ENCODE measurements around the gene CCNY. TPM values are rescaled to one million over a fixed set of nuclear protein-coding genes. Genes with fewer than 3 reads are reported as not detected.

The CCNY gene
- total RNA-seq, 2 experiments from 2014 or later = 31.2 to 32.1 TPM

DNA sequence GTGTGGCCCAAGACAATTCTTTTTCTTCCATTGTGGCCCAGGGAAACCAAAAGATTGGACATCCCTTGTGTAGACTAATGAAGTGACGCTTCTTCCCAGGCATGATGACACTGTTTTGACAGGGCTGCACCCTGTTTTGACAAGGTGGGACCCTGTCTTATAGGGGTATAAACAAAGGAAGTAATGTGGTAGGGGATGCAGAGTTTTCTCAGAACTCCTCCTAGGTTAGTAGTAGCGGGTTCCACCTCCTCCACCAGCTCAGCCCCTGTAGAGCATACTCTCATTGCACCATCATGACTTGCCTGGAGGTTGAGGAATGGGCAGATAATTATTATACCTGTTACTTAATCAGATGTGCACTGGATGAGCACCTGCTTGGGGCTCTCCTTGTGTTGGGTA is 123.1 kb downstream of the CCNY start:
- DNase-seq = no peak
- intact Hi-C loops (cut with micrococcal nuclease) = no loop called here
- peaks cover 82% of the 10 kb centered on the region for H3K4me1 Mint-ChIP-seq (ENCODE audit: low read depth)
- H3K9me3 Mint-ChIP-seq = no peaks in the 10 kb centered on the region
- no peaks in the 10 kb centered on the region for H3K36me3 Mint-ChIP-seq (ENCODE audit: low read depth)
- no peak overlapping the region for H3K4me3 Mint-ChIP-seq
- H3K27ac Mint-ChIP-seq = peak overlapping the region; percentile 5
- CTCF ChIA-PET = interaction anchor here (1.0 kb wide), 1 partner anchor 9 kb away, joined by 6 read pairs; no protein-coding TSS in a partner anchor
- H3K27me3 Mint-ChIP-seq (ENCODE audit: low read depth) = no peaks in the 10 kb centered on the region

DNA sequence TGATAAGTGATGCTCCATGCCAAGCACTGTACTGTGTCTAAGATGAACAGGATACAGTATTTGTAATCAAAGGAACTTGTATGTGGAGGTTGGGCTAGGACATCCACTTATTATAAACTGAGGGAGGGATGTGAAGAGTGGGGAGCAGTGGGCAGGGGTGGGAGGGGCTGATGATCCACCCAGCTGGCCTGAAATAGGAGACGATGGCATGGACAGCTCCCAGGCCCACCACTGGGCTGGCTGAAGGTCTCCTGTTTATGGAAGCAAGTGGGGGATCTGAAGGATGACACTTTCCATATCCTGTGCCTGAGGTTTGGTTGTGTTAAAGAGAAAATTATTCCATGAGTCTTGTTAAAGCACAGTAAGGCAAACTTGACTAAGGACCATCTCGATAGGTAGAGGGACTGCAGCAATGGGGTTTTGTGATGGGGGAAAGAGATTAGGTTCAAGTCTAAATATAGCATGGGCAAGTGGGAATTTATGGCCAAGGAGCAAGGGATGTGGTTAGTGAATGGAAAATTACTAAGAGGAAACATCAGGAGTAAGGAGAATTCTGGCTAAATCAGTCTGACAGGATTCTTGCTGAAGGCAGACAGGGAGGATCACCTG is 124.6 kb downstream of the CCNY start:
- Mint-ChIP-seq H3K4me1 (ENCODE audit: low read depth) (peaks cover 70% of the 10 kb centered on the region), H3K4me3 (no peak overlapping the region), H3K27ac (no peak overlapping the region), H3K9me3 (no peaks in the 10 kb centered on the region), H3K27me3 (ENCODE audit: low read depth) (no peaks in the 10 kb centered on the region), H3K36me3 (ENCODE audit: low read depth) (no peaks in the 10 kb centered on the region)
- CTCF ChIA-PET = interaction anchor here (1.1 to 1.2 kb wide), 2 partner anchors 9 to 454 kb away, joined by 3 to 4 read pairs; no protein-coding TSS in a partner anchor
- intact Hi-C loops (cut with micrococcal nuclease) = no loop called here
- no peak for DNase-seq

DNA sequence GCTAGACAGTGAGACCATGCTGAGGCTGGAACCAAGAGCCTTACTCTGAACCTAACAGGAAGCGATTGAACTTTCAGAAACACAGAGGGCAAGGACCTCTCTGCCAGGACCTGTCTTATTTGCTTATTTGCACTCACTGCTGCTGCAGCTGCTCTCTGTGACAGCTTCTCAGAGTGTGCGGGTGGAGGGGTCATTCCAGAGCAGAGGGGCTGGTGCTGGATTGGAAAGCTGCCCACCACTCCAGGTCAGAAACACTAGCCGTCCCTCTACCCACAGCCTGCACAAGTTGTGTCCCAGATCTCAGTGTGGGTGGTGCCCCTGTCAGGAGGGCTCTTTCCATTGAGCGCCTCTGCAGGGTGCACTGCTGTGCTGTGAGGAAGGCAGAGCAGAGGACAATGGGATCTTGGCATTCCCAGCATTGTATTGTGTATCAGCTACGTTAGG is 126.2 kb downstream of the CCNY start:
- Mint-ChIP-seq H3K36me3 (ENCODE audit: low read depth) (no peaks in the 10 kb centered on the region), H3K27me3 (ENCODE audit: low read depth) (no peaks in the 10 kb centered on the region), H3K27ac (no peak overlapping the region), H3K4me1 (ENCODE audit: low read depth) (peaks cover 57% of the 10 kb centered on the region), H3K4me3 (no peak overlapping the region), H3K9me3 (no peaks in the 10 kb centered on the region)
- DNase-seq = no peak
- CTCF ChIA-PET = interaction anchor here (0.6 to 1.1 kb wide), 3 partner anchors 21 to 168 kb away, joined by 3 to 4 read pairs (median 3); no protein-coding TSS in a partner anchor
- intact Hi-C loops (cut with micrococcal nuclease) = loop anchor here (2.0 kb wide), 1 partner anchor 14 kb away; no protein-coding TSS in a partner anchor

DNA sequence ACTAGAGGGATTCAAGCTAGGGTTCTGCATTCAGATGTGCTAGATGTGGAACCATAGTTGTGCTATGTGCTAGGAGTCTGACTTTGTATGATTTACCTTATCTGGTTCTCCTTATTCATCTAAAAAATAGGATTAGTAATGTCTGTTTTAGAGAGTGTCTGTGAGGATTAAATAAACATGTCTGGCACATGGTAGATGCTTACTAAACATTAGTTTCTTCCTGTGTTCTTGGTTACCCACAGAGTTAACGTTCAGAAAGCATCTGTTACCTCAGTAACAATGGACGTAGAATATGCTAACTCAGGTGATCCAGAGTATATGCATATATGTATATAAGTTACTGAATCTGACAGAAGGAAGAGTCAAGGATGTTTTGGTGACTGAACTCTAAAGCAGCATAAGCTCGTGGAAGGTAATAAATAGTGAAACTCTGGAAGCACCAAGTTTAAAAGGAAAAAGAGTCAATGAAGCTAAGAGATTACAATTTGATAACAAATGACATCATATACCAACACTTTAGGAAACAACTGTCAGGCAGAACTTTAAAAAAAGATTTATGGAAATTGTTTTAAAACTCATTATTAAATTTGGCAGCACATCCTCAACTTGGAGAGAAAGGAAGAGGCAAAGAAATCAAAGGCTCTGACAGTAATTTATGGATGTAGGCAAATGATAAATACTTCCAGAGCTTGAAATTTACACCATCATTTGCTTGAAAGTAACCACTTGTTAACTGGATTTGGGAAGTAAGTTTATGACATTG is 127.0 kb downstream of the CCNY start:
- peak overlapping the region; percentile 20 for H3K27ac Mint-ChIP-seq

DNA sequence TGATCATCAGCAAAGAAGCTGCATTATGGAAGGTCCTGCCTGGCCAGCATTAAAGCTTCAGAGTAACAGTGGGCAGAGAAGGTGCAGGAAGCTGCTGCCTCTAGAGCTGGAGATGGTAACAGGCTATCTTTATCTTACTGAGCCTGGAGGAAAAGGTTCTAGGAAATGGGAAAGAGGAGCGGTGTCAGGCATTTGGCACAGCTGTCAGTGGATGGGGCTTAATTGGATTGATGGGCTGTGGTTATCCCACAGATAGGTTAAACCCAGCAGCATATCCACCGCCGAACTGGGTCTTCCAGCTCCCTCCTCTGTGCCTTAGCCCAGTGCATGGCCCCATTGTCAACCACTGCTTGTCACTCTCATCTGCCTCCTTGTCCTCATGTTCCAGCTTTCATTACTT is 127.6 kb downstream of the CCNY start:
- Mint-ChIP-seq H3K4me3 (no peak overlapping the region), H3K27me3 (ENCODE audit: low read depth) (no peaks in the 10 kb centered on the region), H3K4me1 (ENCODE audit: low read depth) (peaks cover 59% of the 10 kb centered on the region), H3K27ac (no peak overlapping the region), H3K9me3 (no peaks in the 10 kb centered on the region), H3K36me3 (ENCODE audit: low read depth) (no peaks in the 10 kb centered on the region)
- CTCF ChIA-PET = no interaction called here
- no peak for DNase-seq
- intact Hi-C loops (cut with micrococcal nuclease) = loop anchor here (1.0 to 2.0 kb wide), 2 partner anchors 15 to 50 kb away; no protein-coding TSS in a partner anchor

More for the DNA sequence above, 127.0 kb downstream of the CCNY start:
- H3K4me1 Mint-ChIP-seq (ENCODE audit: low read depth) = peaks cover 59% of the 10 kb centered on the region
- H3K27me3 Mint-ChIP-seq (ENCODE audit: low read depth) = no peaks in the 10 kb centered on the region
- H3K4me3 Mint-ChIP-seq = no peak overlapping the region
- H3K36me3 Mint-ChIP-seq (ENCODE audit: low read depth) = no peaks in the 10 kb centered on the region
- intact Hi-C loops (cut with micrococcal nuclease) = loop anchor here (1.0 to 2.0 kb wide), 2 partner anchors 14 to 49 kb away; no protein-coding TSS in a partner anchor
- no peak for DNase-seq
- CTCF ChIA-PET = interaction anchor here (0.6 kb wide), 1 partner anchor 169 kb away, joined by 4 read pairs; no protein-coding TSS in a partner anchor
- H3K9me3 Mint-ChIP-seq = no peaks in the 10 kb centered on the region

DNA sequence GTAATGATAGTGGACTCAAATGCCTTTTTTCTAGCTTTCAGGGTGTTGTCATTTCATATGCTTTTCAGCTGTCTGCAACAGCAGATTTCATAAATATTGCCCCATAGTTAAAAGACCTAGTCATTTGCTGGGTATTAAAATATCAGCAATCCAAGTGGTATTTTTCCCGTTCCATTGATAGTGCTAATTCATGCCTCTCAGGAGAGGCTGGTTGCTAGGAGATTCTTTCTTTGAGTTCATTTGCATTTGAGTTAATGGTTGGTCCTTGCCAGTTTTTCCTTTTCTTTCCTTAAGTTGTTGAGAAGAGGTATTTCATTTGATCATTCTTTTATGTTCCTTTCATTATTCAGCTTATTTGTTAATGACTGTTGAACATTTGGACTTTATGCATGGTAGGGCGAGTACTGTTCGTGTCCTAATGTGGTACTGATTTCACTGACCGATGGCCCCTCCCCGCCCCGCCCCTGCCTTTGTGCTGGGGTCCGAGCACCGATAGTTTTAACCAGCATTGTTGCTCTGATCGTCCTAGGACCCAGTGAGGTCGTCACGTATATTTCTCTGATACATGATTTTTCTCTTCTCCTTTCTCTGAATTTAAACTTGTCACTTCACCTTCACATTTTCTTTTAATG is 128.6 kb downstream of the CCNY start:
- DNase-seq = no peak
- Mint-ChIP-seq H3K4me3 (no peak overlapping the region), H3K36me3 (ENCODE audit: low read depth) (no peaks in the 10 kb centered on the region), H3K27ac (no peak overlapping the region), H3K4me1 (ENCODE audit: low read depth) (peaks cover 57% of the 10 kb centered on the region), H3K27me3 (ENCODE audit: low read depth) (no peaks in the 10 kb centered on the region), H3K9me3 (no peaks in the 10 kb centered on the region)
- CTCF ChIA-PET = interaction anchor here (0.6 kb wide), 1 partner anchor 184 kb away, joined by 4 read pairs; no protein-coding TSS in a partner anchor
- intact Hi-C loops (cut with micrococcal nuclease) = no loop called here

DNA sequence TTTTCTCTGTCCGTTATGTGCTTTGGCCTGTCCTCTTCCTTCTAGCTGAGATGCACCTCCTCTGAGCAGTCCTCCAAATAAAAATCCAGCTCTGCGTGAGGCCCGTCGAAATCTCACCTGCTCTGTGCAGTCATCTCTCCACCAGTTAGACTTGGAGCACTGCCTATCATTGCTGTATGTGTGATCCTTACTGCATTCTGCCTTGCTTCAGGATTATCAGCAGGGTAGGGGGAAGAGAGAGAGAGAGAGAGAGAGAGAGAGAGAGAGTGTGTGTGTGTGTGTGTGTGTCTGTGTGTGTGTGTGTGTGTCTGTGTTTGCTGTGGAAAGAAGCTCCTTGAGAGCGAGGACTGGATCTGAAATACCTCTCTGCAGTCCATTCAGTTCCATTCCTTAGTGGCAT is 129.4 kb downstream of the CCNY start:
- CTCF ChIA-PET = no interaction called here
- H3K4me1 Mint-ChIP-seq (ENCODE audit: low read depth) = peaks cover 57% of the 10 kb centered on the region

DNA sequence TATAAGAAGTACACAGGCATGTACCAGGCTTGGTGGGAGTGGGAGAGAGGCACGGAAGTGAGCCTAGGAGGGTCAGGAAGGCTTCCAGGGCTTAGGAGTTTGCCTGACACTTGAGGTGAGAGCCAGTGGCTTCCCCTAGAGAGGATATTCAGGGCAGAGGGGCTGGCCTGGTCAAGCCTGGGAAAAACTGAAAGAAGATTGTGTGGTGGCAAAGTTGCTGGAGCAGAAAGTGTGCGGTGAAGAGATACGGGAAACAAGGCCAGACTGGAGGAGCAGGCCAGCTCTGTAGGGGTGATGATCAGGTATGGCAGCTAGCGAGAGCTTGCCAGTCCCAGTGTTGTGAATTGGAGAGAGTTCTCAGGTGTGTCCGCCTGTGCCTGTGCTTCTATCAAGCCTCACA is 129.9 kb downstream of the CCNY start:
- Mint-ChIP-seq H3K36me3 (ENCODE audit: low read depth) (no peaks in the 10 kb centered on the region), H3K27ac (no peak overlapping the region), H3K4me3 (no peak overlapping the region), H3K4me1 (ENCODE audit: low read depth) (peaks cover 57% of the 10 kb centered on the region), H3K9me3 (no peaks in the 10 kb centered on the region), H3K27me3 (ENCODE audit: low read depth) (no peaks in the 10 kb centered on the region)
- intact Hi-C loops (cut with micrococcal nuclease) = no loop called here
- CTCF ChIA-PET = no interaction called here
- DNase-seq = no peak

More for the DNA sequence above, 129.4 kb downstream of the CCNY start:
- Mint-ChIP-seq H3K36me3 (ENCODE audit: low read depth) (no peaks in the 10 kb centered on the region), H3K27ac (no peak overlapping the region), H3K4me3 (no peak overlapping the region), H3K9me3 (no peaks in the 10 kb centered on the region), H3K27me3 (ENCODE audit: low read depth) (no peaks in the 10 kb centered on the region)
- DNase-seq = no peak
- intact Hi-C loops (cut with micrococcal nuclease) = no loop called here

DNA sequence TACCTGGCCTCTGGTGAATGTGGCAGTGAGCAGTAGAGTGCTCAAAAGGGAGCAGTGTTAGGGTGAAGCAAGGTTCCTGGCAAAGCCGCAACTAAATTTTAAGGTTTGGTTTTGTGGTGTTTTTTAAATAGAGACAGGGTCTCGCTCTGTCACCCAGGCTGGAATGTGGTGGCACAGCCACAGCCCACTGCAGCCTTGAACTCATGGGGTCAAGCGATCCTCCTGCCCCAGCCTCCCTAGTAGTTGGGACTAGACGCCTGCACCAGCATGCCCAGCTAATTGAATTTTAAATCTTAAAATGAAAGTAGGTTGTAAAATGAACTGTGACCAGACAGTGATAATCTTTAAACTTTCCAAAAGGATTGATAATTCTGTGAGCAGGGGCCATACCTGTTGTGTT is 130.4 kb downstream of the CCNY start:
- no peak for DNase-seq
- intact Hi-C loops (cut with micrococcal nuclease) = no loop called here
- CTCF ChIA-PET = no interaction called here
- H3K9me3 Mint-ChIP-seq = no peaks in the 10 kb centered on the region
- no peaks in the 10 kb centered on the region for H3K36me3 Mint-ChIP-seq (ENCODE audit: low read depth)
- H3K4me1 Mint-ChIP-seq (ENCODE audit: low read depth) = peaks cover 53% of the 10 kb centered on the region
- H3K27ac Mint-ChIP-seq = no peak overlapping the region
- H3K4me3 Mint-ChIP-seq = no peak overlapping the region
- H3K27me3 Mint-ChIP-seq (ENCODE audit: low read depth) = no peaks in the 10 kb centered on the region

DNA sequence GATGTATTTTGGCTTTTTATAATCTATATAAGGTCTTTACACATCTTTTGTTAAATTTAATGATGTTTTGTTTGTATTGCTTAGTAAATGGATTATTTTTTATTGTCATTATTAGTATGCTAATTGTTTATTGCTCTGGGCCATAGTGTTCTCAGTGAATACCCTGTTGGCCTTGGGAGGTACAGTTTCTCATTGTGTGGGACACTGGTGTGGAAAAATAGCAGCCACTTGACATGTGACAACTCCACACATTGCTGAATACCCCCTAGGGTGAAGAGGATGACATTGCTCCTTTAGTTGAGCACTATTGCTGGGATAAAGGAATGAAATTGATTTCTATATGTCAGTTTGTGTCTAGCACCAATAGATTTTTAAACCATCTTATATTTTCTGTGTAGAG is 130.9 kb downstream of the CCNY start:
- peaks cover 48% of the 10 kb centered on the region for H3K4me1 Mint-ChIP-seq (ENCODE audit: low read depth)
- intact Hi-C loops (cut with micrococcal nuclease) = no loop called here
- H3K27ac Mint-ChIP-seq = no peak overlapping the region
- DNase-seq = no peak
- H3K27me3 Mint-ChIP-seq (ENCODE audit: low read depth) = no peaks in the 10 kb centered on the region
- CTCF ChIA-PET = no interaction called here
- H3K4me3 Mint-ChIP-seq = no peak overlapping the region
- H3K9me3 Mint-ChIP-seq = no peaks in the 10 kb centered on the region
- H3K36me3 Mint-ChIP-seq (ENCODE audit: low read depth) = no peaks in the 10 kb centered on the region

DNA sequence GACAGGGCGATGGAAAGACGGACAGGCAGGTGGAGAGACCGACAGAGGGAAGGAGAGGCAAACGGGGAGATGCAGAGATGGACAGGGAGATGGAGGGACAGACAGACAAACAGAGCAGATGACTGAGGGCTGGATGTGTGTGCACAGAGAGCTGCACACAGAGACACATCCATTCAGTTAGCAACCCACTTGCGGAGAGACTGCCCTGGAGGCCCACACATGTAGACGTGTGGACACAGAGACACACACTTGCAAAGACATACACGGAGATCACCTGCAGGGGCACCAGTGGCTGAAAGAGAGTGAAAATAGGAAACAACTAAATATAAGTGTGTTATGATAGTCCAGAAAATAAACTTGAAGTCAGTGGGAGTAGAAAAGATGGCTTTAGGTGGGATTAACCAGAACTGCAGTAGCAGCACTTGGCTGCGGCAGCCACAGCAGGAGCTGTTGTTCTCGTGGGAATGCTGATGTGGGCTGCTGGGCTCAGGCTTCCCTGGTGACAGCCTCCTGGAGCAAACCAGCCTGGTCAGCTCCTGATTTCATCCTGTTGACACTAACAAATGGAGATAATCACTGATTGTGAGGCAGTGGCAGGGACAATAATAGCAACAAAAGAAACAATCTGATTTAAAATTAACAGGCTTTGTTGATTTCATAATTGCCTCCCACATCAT is 134.1 kb downstream of the CCNY start:
- intact Hi-C loops (cut with micrococcal nuclease) = no loop called here
- DNase-seq = no peak
- Mint-ChIP-seq H3K4me3 (no peak overlapping the region), H3K27ac (no peak overlapping the region), H3K9me3 (no peaks in the 10 kb centered on the region), H3K27me3 (ENCODE audit: low read depth) (no peaks in the 10 kb centered on the region), H3K36me3 (ENCODE audit: low read depth) (peaks cover 2% of the 10 kb centered on the region), H3K4me1 (ENCODE audit: low read depth) (peaks cover 35% of the 10 kb centered on the region)
- CTCF ChIA-PET = no interaction called here

DNA sequence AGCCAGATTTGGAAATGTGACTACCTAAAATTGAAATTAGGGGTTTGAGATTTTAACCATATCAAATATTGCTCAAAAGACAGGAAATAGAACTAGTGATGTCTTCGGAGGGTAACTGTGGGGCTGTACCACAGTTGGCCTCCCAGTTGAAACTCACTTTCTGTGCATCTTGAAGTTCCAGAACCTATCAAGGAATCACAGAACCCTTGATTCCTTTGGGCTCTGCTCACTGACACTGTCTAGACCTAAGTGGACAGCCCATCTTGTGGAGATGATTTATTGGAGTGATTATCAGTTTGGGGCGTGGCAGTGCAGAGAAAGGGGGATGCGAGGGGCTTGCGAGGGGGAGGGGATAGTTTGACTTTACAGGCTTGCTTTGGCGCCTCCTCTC is 134.6 kb downstream of the CCNY start:
- Mint-ChIP-seq H3K4me3 (no peak overlapping the region), H3K9me3 (no peaks in the 10 kb centered on the region), H3K27ac (no peak overlapping the region), H3K4me1 (ENCODE audit: low read depth) (peaks cover 35% of the 10 kb centered on the region), H3K27me3 (ENCODE audit: low read depth) (no peaks in the 10 kb centered on the region), H3K36me3 (ENCODE audit: low read depth) (peaks cover 2% of the 10 kb centered on the region)
- intact Hi-C loops (cut with micrococcal nuclease) = no loop called here
- no peak for DNase-seq
- CTCF ChIA-PET = no interaction called here
